PC-3 (cell line): ENCODE measurements around the gene SLC25A41.

ENCODE experiments used
- EZH2 ChIP-seq: fragments of 300-600 bp; sonication (generic); IDR thresholded peaks from one replicate; pipeline ENCODE4 v1.6.1; 2017; ENCODE audit warnings: antibody characterized with exemption, mild to moderate bottlenecking, low read length; ENCODE audit not compliant: unreplicated experiment
- TF ChIP-seq, protein P1 (sequence below): fragments of 300-600 bp; sonication (generic); conservative IDR thresholded peaks from 2 replicates; pipeline ENCODE4 v1.5.1; 2017; ENCODE audit warnings: antibody characterized with exemption, low read depth, mild to moderate bottlenecking, low read length

DNA sequence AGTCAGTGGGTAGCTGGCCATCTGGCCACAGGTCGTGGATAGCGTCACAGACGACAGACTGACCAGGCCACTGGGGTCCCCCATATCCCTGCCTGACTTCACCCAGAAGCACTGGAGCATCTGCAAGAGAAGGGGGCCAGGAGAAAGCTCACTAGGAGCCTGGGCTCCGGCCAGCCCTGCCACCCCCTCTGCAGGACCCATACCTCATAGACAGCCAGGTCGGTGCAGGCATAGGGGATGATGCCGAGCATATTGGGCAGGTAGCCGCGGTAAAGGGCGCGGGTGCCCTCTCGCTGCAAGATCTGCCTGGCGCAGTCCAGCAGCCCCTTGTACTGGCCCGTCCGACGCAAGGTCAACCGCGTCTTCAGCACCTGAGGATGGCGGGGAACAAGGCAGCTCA is 6.4 kb downstream of the SLC25A41 start:
- TF ChIP-seq, protein P1, sequence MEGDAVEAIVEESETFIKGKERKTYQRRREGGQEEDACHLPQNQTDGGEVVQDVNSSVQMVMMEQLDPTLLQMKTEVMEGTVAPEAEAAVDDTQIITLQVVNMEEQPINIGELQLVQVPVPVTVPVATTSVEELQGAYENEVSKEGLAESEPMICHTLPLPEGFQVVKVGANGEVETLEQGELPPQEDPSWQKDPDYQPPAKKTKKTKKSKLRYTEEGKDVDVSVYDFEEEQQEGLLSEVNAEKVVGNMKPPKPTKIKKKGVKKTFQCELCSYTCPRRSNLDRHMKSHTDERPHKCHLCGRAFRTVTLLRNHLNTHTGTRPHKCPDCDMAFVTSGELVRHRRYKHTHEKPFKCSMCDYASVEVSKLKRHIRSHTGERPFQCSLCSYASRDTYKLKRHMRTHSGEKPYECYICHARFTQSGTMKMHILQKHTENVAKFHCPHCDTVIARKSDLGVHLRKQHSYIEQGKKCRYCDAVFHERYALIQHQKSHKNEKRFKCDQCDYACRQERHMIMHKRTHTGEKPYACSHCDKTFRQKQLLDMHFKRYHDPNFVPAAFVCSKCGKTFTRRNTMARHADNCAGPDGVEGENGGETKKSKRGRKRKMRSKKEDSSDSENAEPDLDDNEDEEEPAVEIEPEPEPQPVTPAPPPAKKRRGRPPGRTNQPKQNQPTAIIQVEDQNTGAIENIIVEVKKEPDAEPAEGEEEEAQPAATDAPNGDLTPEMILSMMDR: no peak
- no peak for TF ChIP-seq EZH2
